HPDE6-E6E7 (cell line): ENCODE measurements around the gene STX3.
"Not testable (repeated sequence)": the region's sequence is repeated elsewhere in the genome, so short reads cannot be mapped to it uniquely, and the experiment has no call there.

Experiments
- DNase-seq: peaks from one replicate; pipeline ENCODE4 v3.0.0; 2011; ENCODE audit warnings: missing footprints; ENCODE audit errors: extremely low spot score

Gene STX3

DNA sequence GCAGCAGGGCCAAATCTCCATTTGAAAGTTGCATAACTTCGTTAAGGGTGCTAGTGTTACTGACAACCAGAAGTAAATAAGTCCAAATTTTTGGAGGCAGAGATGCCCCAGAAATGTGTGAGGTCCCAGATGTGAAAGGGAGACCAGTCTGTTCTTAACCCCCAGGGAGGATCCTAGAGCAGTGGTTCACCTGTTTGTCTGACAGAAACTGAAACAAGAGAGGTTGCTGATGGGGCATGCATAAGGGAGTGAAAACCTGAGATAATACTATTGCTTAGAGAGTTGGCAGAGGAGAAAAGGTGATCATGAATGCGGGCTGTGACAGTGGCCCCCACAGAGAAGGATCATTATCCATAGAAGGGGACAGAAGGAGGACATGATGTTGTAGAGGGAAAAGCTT lies 86.3 kb downstream of the STX3 start:
- DNase-seq = no peak

DNA sequence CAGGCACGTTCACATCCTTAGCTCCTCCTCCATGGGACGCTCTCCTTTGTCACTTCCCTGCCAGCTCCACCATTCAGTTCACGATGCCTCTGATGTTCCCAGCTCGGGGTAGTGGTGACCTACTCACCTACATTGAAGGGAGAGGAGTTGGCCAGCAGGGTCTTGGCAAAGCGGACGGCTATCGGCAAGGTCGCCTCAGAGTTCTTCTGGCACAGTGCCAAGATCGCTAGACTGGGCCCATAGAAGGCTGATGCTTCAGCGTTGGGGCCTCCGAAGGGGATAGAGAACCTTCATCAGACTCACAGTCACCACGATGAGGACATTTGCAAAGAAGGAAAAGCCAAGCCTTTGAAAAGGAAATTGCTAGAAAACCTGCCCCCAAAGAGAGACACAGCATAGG lies 87.1 kb downstream of the STX3 start:
- no peak for DNase-seq

- no peak for DNase-seq
Observed at GRCh38 chr11:59845399-59845798, 90.2 kb downstream of the STX3 start, which contains the start of gene CBLIF. Gene CBLIF (minus strand): TSS chr11:59845499. CDS start chr11:59845453, 46 bp downstream.

- no peak for DNase-seq
Observed at GRCh38 chr11:59846556-59846955, 91.4 kb downstream of the STX3 start.

DNA sequence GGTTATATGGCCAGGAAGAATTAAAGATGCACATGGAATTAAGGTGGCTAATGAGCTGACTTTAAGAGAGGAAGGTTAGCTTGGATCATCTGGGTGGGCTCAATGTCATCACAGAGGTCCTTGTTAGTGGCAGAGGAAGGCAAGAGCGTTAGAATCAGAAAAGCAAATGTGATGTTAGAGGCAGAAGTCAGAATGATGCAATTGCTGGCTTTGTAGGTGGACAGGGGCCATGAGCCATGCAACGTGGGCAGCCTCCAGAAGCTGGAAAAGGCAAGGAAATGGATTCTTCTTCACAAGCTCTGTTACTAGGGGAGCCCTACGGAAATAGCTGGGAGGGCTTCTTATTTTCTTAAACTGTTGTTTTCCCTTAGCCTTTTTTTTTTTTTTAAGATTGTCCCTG lies 92.5 kb downstream of the STX3 start:
- no peak for DNase-seq

- DNase-seq = not testable (repeated sequence)
Observed at GRCh38 chr11:59848439-59848838, 93.3 kb downstream of the STX3 start.

DNA sequence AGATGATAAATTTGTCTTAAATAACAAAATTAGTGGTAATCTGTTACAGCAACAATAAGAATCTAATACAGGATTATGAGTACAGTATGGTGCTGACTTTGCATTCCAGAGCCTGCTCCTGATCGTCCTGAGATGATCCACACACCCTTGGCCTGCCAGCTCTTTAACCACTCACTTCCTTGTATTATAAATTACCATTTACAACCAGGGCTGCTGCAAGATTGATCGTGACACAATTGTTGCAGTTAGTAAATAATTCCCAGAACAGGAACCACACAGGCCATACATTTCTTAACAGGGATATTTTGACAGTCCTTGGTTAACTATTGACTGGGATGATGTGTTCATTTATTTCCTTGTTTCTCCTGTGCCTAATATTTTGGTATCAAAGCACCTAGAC lies 94.0 kb downstream of the STX3 start:
- no peak for DNase-seq

DNA sequence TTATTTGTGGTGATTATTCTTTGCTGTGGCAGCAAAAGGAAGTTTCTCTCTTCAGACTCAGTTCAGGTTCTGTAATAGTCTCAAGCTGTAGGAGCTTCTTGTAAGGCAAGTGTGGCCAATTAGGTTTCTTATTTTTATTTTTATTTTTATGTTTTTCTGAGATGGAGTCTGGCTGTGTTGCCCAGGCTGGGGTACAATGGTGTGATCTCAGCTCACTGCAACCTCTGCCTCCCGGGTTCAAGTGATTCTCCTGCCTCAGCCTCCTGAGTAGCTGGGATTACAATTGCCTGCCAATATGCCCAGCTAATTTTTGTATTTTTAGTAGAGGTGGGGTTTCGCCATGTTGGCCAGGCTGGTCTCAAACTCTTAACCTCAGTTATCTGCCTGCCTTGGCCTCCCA lies 94.4 kb downstream of the STX3 start:
- not testable (repeated sequence) for DNase-seq

DNA sequence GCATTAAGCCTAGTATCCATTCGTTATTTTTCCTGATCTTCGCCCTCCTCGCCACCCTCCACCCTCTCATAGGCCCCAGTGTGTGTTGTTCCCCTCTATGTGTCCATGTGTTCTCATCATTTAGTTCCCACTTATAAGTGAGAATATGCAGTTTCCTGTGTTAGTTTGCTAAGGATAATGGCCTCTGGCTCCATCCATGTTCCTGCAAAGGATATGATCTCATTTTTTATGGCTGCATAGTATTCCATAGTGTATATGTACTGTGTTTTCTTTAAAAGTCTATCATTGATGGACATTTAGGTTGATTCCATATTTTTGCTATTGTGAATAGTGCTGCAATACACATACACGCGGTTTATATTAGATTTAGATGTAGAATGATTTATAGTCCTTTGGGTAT lies 96.2 kb downstream of the STX3 start:
- not testable (repeated sequence) for DNase-seq

- DNase-seq = no peak
Observed at GRCh38 chr11:59854871-59855270, 99.7 kb downstream of the STX3 start.
